Activated T-cell treated with anti-CD3 and anti-CD28 coated beads, Interleukin-2, amount 50 U/mL, for 72 hours (primary cell): Measurements from ENCODE around the gene EID2. TPM values are rescaled to one million over a fixed set of nuclear protein-coding genes. Genes with fewer than 3 reads are reported as not detected.

Experiments used
- ATAC-seq, 2 donors: fragments of 150-1000 bp; cut with Tn5 transposase; replicated peaks in 1 of 2; 2 replicates each; pipeline ENCODE4 v1.10.0; 2021; ENCODE audit warnings: moderate library complexity in 2 of 2, mild to moderate bottlenecking in 1 of 2
- DNase-seq, 2 donors: peaks; one replicate each; pipeline ENCODE4 v3.0.0; 2021 to 2022; ENCODE audit warnings: mixed read lengths in 1 of 2
- H3K27ac Mint-ChIP-seq: one replicate; pipeline ENCODE4 v1.8.0; 2022; ENCODE audit warnings: mild to moderate bottlenecking, moderate library complexity, mixed read lengths
- H3K27me3 Mint-ChIP-seq: one replicate; pipeline ENCODE4 v1.8.0; 2022; ENCODE audit warnings: low read depth, mixed read lengths
- H3K36me3 Mint-ChIP-seq, 2 donors: one replicate each; pipeline ENCODE4 v1.8.0; 2022; ENCODE audit warnings: mixed read lengths in 2 of 2, mild to moderate bottlenecking in 1 of 2; ENCODE audit not compliant: insufficient read depth in 2 of 2
- H3K4me1 Mint-ChIP-seq: one replicate; pipeline ENCODE4 v1.8.0; 2022; ENCODE audit warnings: low read depth, mixed read lengths
- H3K4me3 Mint-ChIP-seq, 2 donors: one replicate each; pipeline ENCODE4 v1.8.0; 2022; ENCODE audit warnings: mild to moderate bottlenecking in 2 of 2, mixed read lengths in 2 of 2, moderate library complexity in 2 of 2
- H3K9me3 Mint-ChIP-seq, 2 donors: one replicate each; pipeline ENCODE4 v1.8.0; 2022; ENCODE audit warnings: mixed read lengths in 2 of 2
- total RNA-seq, 2 donors: library from RNA; stranded (reverse); gene quantifications; one replicate each; pipeline ENCODE4 v1.2.3, GENCODE V29; 2022

Gene EID2
- total RNA-seq, 2 donors from 2014 or later: 15.3 to 16.0 TPM

- H3K36me3 Mint-ChIP-seq: peaks cover 0 to 8% of the 10 kb centered on the region in 2 donors
- no peak for DNase-seq
- peaks cover 59% of the 10 kb centered on the region for H3K27me3 Mint-ChIP-seq
- H3K4me1 Mint-ChIP-seq: peaks cover 25% of the 10 kb centered on the region
- no peak overlapping the region for H3K27ac Mint-ChIP-seq
- no peaks in the 10 kb centered on the region for H3K9me3 Mint-ChIP-seq
- peak overlapping the region; percentile 86 to 94 for H3K4me3 Mint-ChIP-seq
- no peak for ATAC-seq
These were observed 32.1 kb downstream of the EID2 start for GRCh38 chr19:39507715-39508364.

DNA sequence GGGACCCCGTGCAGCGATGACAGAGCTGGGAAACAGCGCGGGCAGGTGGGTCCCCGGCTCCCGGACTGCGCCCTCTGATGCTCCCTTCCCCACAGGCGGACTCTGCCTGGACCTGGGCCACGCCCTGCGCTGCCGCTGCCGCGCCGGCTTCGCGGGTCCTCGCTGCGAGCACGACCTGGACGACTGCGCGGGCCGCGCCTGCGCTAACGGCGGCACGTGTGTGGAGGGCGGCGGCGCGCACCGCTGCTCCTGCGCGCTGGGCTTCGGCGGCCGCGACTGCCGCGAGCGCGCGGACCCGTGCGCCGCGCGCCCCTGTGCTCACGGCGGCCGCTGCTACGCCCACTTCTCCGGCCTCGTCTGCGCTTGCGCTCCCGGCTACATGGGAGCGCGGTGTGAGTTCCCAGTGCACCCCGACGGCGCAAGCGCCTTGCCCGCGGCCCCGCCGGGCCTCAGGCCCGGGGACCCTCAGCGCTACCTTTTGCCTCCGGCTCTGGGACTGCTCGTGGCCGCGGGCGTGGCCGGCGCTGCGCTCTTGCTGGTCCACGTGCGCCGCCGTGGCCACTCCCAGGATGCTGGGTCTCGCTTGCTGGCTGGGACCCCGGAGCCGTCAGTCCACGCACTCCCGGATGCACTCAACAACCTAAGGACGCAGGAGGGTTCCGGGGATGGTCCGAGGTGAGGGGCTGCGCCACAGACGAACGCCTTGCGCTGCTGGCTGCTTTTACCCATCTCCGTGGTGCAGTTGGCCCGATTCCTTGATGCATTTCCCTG lies 32.8 kb downstream of the EID2 start:
- Mint-ChIP-seq H3K9me3 (no peaks in the 10 kb centered on the region), H3K27me3 (peaks cover 59% of the 10 kb centered on the region), H3K4me3 (peak overlapping the region; percentile 86 to 94), H3K27ac (no peak overlapping the region), H3K36me3 (peaks cover 0 to 8% of the 10 kb centered on the region in 2 donors), H3K4me1 (peaks cover 25% of the 10 kb centered on the region)
- peak; percentile 70 to 71 for DNase-seq
- ATAC-seq: peak; percentile 80 to 81

DNA sequence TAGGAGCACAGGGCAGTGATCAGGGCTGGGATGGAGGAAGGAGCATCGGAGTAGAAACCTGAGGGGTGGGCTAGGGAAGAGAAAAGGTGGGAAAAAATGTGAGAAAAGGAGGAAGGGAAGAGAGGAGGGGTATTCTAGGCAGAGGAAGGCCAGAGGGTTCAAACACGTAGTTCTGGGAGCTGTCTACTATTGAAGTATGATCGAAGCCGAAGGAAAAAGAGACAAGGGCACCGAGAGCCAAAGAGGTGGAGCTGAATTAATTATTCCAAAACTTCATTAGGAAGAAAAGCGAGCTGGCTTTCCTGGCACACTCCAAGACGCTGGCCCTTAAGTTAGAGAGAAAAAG lies 33.4 kb downstream of the EID2 start:
- no peak for ATAC-seq
- peaks cover 0 to 8% of the 10 kb centered on the region in 2 donors for H3K36me3 Mint-ChIP-seq
- H3K27ac Mint-ChIP-seq: no peak overlapping the region
- H3K4me1 Mint-ChIP-seq: peaks cover 25% of the 10 kb centered on the region
- no peaks in the 10 kb centered on the region for H3K9me3 Mint-ChIP-seq
- no peak for DNase-seq
- H3K4me3 Mint-ChIP-seq: peak overlapping the region; percentile 57 to 70
- peaks cover 62% of the 10 kb centered on the region for H3K27me3 Mint-ChIP-seq

GRCh38 chr19:39502640-39503417 lies 37.1 kb downstream of the EID2 start:
- Mint-ChIP-seq H3K36me3 (peaks cover 0 to 6% of the 10 kb centered on the region in 2 donors), H3K27ac (no peak overlapping the region), H3K4me3 (peak overlapping the region in 1 of 2 donors; percentile 27), H3K4me1 (peaks cover 38% of the 10 kb centered on the region), H3K27me3 (peaks cover 81% of the 10 kb centered on the region), H3K9me3 (no peaks in the 10 kb centered on the region)
- ATAC-seq: peak; percentile 56 to 61
- DNase-seq: peak; percentile 82 to 90

- DNase-seq (no peak), ATAC-seq (no peak)
- Mint-ChIP-seq H3K4me1 (peaks cover 32% of the 10 kb centered on the region), H3K9me3 (no peaks in the 10 kb centered on the region), H3K36me3 (peaks cover 0 to 5% of the 10 kb centered on the region in 2 donors), H3K4me3 (no peak overlapping the region), H3K27ac (no peak overlapping the region), H3K27me3 (peaks cover 83% of the 10 kb centered on the region)
These were observed 38.6 kb downstream of the EID2 start for GRCh38 chr19:39501340-39501739.

DNA sequence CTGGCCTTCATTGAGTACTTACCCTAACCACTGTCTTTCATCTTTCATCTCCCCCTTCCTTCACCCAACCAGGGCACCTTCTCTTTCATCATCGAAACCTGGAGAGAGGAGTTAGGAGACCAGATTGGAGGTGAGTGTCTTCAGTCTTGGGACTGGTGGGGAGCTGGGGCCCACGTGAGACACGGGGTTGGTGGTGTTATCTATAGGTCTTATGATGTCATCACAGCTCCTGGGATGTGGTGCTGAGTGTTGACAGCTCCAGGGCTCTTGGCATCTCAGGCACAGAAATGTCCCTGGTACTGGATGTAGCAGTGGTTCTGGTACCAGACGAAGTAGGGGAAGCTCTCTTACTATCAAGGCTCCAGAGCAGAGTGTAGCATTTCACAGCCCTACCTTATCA lies 39.4 kb downstream of the EID2 start:
- peaks cover 83% of the 10 kb centered on the region for H3K27me3 Mint-ChIP-seq

GRCh38 chr19:39499932-39500331 lies 40.0 kb downstream of the EID2 start:
- H3K27me3 Mint-ChIP-seq: peaks cover 80% of the 10 kb centered on the region

More for the DNA sequence above, 39.4 kb downstream of the EID2 start:
- Mint-ChIP-seq H3K27ac (no peak overlapping the region), H3K4me1 (peaks cover 30% of the 10 kb centered on the region), H3K9me3 (no peaks in the 10 kb centered on the region), H3K36me3 (peaks cover 0 to under 1% of the 10 kb centered on the region in 2 donors), H3K4me3 (no peak overlapping the region)
- no peak for DNase-seq
- ATAC-seq: no peak

DNA sequence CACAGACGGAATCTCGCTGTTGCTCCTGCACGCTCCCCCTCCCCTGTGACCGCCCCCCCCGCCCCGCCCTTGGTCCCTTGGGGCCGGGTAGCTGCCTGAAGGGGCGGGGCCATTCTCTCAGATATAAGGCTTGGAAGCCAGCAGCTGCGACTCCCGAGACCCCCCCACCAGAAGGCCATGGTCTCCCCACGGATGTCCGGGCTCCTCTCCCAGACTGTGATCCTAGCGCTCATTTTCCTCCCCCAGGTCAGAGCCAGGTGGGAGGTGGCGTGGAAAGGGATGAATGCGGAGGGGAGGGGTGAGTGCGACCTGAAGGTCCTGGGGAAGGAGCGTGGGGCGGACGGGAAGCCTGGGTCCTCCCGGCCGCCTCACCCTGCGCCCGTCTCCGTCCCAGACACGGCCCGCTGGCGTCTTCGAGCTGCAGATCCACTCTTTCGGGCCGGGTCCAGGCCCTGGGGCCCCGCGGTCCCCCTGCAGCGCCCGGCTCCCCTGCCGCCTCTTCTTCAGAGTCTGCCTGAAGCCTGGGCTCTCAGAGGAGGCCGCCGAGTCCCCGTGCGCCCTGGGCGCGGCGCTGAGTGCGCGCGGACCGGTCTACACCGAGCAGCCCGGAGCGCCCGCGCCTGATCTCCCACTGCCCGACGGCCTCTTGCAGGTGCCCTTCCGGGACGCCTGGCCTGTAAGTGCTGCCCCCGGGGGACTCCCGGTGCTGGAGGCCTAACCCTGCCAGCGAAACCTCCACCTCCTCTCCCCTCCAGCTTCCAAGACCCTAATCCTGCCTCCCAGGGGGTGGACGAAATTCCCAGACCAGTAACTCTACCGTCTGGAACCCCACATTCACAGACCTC lies 40.9 kb downstream of the EID2 start, which contains the start of gene DLL3:
DLL3 (plus strand) TSS at position 150 of the 845 bp plus-strand sequence; CDS start at position 178, 28 bp downstream.
- DNase-seq (peak; percentile 30 to 35), ATAC-seq (peak; percentile 29 to 34)
- peak within 1 kb of the TSS; percentile 77 to 83 for H3K4me3 Mint-ChIP-seq
- peaks cover 30% of the 10 kb centered on the region for H3K4me1 Mint-ChIP-seq
- no peaks in the 10 kb centered on the region for H3K36me3 Mint-ChIP-seq
- no peak within 1 kb of the TSS for H3K27ac Mint-ChIP-seq
- no peaks in the 10 kb centered on the region for H3K9me3 Mint-ChIP-seq
- peaks cover 71% of the 10 kb centered on the region for H3K27me3 Mint-ChIP-seq

More at GRCh38 chr19:39499932-39500331, 40.0 kb downstream of the EID2 start:
- no peak overlapping the region for H3K27ac Mint-ChIP-seq
- no peaks in the 10 kb centered on the region for H3K36me3 Mint-ChIP-seq
- H3K9me3 Mint-ChIP-seq: no peaks in the 10 kb centered on the region
- ATAC-seq: no peak
- no peak for DNase-seq
- peaks cover 30% of the 10 kb centered on the region for H3K4me1 Mint-ChIP-seq
- H3K4me3 Mint-ChIP-seq: peak overlapping the region; percentile 77 to 83

DNA sequence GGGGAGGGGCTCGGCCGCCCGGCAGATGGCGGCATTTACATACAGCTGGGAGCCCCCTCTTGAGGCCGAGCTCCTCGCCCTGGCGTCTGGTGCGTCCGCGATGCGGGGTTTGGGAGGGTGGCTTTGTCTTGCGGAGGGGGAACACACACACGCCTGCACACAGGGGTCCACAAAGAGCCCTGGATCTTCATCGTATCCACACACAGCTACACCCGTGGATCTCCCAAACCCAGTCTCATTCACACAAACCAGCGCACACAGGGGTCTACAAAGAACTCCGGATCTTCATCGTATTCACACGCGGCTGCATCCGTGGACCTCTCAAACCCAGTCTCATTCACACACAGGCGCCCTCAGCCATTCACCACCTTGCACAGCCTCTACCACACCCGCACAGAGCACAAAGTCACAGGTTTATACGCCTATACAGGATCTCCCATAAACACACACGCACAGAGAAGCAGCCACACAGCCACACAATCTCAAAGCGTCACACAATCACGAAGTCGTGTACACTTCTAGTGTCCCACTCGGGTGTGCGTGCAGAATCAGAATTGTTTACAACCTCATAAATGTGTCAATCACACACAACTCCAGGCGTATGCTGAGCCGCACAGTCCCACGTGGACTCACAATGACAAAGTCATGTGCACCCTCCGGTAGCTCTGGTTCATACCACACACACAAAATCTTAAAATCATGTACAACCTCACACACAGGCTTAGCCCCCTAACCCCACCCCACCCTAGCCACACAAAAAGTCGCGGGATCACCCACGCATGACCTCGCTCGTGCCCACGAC lies 41.8 kb downstream of the EID2 start:
- peak overlapping the region; percentile 62 to 74 for H3K4me3 Mint-ChIP-seq
- H3K9me3 Mint-ChIP-seq: no peaks in the 10 kb centered on the region
- ATAC-seq: peak; percentile 52 to 70
- peaks cover 62% of the 10 kb centered on the region for H3K27me3 Mint-ChIP-seq
- no peaks in the 10 kb centered on the region for H3K36me3 Mint-ChIP-seq
- no peak overlapping the region for H3K27ac Mint-ChIP-seq
- peak; percentile 48 to 65 for DNase-seq
- H3K4me1 Mint-ChIP-seq: peaks cover 26% of the 10 kb centered on the region

DNA sequence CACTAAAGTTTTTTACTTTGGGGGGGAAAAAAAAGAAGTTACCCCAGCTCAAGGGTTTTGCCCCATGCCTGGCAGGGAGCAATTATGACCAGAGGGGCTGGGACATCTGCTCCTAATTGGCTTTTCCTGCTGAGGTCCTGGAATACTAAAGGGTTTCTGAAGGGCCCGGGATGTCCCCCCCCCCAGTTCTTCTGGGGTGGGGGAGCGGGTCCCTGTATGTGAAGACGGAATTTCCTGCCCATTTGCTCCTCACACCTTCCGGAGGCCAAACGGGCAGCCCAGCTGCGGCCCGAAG lies 42.3 kb downstream of the EID2 start:
- ATAC-seq: no peak
- Mint-ChIP-seq H3K9me3 (no peaks in the 10 kb centered on the region), H3K27ac (no peak overlapping the region), H3K4me3 (peak overlapping the region; percentile 62 to 74), H3K4me1 (peaks cover 22% of the 10 kb centered on the region), H3K36me3 (no peaks in the 10 kb centered on the region), H3K27me3 (peaks cover 59% of the 10 kb centered on the region)
- DNase-seq: no peak

DNA sequence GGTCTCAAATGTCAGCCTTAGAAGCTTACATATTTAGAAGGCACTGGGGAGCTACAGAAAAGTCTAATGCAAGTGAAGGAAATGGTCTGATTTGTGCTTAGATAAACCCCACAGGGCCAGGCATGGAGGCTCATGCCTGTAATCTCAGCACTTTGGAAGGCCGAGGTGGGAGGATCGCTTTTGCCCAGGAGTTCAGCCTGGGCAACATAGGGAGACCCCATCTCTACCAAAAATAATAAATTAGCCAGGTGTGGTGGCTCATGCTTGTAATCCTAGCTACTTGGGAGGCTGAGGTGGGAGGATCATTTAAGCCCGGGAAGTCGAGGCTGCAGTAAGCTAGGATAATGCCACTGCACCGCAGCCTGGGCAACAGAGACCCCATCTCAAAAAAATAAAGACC lies 43.9 kb downstream of the EID2 start:
- Mint-ChIP-seq H3K4me1 (peaks cover 22% of the 10 kb centered on the region), H3K4me3 (no peak overlapping the region), H3K27ac (no peak overlapping the region)

GRCh38 chr19:39494661-39495060 lies 45.3 kb downstream of the EID2 start:
- DNase-seq (no peak), ATAC-seq (no peak)
- Mint-ChIP-seq H3K4me1 (peaks cover 19% of the 10 kb centered on the region), H3K36me3 (peaks cover 0 to 2% of the 10 kb centered on the region in 2 donors), H3K9me3 (no peaks in the 10 kb centered on the region), H3K27me3 (peaks cover 36% of the 10 kb centered on the region), H3K27ac (no peak overlapping the region), H3K4me3 (no peak overlapping the region)

More for the DNA sequence above, 43.9 kb downstream of the EID2 start:
- Mint-ChIP-seq H3K27me3 (peaks cover 50% of the 10 kb centered on the region), H3K9me3 (no peaks in the 10 kb centered on the region), H3K36me3 (no peaks in the 10 kb centered on the region)
- no peak for DNase-seq
- no peak for ATAC-seq
